Measurements from ENCODE around the gene TMEM132C.

Gene TMEM132C

DNA sequence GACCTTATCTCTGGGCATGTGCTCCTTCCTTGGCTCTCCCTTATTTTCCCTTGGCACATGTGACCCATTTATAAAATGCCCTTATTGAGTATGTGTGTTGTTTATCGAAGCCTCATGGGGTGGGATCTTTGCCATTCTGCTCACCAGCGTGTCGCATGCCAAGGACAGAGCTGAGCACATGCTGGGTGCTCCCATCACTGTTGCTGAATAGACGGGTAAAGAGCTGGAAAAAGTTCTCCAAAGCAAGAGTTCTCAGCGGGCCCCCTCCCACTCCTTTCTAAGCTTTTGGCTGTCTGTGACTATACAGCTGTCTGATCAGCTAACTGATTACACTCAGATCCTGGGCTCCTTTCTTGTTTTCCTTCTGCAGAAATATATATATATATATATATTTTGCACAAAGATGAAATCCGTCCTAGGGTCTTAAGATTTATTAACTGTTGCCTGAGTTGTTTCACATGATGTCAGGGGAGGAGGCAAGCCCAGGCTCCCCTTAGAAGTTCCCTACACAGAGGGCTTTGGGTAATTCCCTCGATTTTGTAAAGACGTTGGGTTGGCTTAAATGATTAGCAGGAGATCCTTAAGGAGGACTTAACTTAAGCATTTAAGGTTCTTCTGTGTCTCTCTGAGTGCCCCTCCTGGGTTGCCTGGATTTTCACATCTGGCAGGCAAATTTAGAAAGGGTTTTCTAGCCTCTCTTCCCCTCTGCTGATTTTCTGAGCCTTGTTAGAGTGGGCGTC lies 71.6 kb downstream of the TMEM132C start:
- no peak for DNase-seq (ENCODE audit: low spot score)

DNA sequence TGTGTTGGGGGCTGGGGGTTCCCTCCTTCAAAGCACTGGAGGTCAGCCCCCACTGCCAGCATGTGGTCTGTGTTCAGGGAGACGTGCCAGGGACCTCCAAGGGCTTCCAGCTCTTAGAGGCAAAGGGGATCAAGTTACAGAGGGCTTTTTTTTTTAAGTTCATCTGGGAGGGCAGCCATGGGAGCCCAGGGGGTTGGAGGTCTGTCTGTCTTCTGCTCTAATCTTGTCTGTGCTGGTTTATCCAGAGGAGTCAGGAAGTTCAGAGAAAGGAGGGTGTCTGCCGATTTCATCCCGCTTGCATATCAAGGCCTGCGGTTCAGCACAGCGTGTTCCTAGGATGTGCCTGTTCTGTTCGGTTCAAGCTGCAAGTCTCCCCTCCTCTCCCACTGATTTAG lies 72.2 kb downstream of the TMEM132C start:
- no peak for DNase-seq (ENCODE audit: low spot score)

DNA sequence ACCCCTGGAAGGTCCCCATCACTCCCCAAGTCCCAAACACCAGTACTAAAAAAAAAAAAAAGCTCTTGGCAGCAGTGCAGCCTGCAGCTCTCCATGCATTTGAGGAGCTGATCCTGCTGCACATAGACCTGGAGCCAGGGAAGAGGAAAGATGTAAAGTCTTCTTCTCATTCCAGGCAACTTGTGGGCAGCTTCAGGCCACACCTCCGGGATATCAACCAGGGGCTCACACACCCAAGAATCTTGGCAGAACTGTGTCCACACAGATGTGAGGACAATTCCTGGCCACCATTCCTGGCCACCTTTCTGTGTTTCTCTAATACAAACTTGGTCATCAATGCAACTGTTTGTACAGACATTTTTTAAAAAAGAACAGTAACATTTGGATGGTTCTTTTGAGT lies 72.7 kb downstream of the TMEM132C start:
- no peak for DNase-seq (ENCODE audit: low spot score)

DNA sequence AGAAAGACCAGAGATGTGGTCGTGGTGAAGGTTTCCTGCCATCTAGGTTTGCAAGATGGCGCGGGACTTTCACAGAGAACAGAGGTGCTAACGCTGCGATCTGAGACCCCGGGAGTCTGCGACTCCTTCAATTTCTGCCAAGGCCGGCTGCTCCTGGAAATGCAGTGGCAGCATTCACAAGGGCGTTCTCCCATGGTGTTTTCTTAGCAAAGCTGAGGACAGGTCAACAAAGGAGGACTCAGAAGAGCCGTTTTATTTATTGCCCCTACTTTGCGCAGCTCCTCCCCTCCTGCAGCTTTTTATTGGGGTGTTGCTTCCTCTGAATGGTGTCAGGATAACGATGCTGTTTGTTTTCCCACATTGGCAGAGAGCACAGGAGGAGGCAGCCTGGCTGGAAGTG lies 86.3 kb downstream of the TMEM132C start:
- no peak for DNase-seq (ENCODE audit: low spot score)

DNA sequence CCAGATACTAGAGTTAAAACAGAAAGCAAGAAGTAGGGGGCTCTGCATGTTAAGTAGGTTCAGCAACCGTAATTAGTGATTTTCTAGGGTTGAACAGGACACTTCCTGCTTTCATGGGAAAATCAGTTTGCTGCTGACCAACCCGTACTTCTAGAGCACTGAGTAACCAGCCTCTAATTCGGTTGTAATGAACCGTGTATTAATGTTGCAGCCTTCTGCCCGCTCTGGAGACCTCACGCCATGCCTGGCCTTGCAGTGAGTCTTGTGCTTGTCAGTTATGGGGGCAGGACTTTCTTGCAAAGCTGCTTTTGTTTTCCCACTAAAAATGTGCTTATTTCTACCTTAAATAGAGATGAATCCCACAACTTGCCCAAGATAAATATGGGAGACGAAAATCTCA lies 89.6 kb downstream of the TMEM132C start:
- DNase-seq (ENCODE audit: low spot score): no peak

DNA sequence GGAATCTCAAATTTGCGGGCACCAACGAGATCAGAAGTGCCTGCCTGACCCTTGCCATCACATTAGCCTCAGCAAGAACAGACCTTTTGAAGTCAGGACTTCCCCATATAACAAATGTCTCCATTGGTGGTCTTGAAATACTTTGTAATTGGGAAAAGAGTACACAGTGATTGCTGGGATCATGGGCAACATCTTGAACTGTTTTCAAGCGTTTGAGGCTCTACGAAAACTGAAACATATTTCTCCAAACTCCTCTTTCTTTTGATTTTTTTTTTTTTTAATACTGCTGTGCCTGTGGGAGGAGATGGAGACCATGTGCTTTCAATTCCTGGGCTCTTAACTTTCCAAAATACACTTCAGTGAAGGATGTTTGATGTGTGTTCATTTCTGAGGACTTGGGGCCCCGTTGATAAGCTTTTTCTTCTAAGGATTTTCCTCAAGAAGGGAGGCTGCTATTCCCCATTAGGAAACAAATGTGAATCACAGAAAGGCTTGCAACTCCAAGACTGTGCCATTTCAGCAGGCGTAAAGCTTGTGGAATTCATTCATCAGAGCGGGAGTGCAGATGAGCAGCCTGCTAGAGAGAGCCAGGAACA lies 94.5 kb downstream of the TMEM132C start:
- no peak for DNase-seq (ENCODE audit: low spot score)

DNA sequence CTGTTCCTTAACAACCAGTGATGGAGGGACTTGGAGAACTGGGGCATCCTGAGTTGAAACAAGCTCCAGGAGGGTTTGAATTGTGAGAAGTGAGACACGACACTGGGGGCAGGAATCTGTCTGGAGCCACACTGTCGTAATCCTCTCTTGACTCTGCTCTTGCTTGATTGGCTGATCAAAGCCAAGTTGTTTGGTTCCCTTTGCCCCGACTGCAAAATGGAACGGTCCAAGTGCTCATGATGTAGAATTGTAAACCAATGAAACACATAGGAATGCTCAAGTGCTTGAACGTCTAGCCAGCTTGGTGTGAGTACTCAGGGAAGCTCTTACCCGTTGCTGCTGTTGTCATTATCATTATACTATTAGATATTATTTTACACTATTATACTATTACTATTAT lies 98.1 kb downstream of the TMEM132C start:
- no peak for DNase-seq (ENCODE audit: low spot score)

DNA sequence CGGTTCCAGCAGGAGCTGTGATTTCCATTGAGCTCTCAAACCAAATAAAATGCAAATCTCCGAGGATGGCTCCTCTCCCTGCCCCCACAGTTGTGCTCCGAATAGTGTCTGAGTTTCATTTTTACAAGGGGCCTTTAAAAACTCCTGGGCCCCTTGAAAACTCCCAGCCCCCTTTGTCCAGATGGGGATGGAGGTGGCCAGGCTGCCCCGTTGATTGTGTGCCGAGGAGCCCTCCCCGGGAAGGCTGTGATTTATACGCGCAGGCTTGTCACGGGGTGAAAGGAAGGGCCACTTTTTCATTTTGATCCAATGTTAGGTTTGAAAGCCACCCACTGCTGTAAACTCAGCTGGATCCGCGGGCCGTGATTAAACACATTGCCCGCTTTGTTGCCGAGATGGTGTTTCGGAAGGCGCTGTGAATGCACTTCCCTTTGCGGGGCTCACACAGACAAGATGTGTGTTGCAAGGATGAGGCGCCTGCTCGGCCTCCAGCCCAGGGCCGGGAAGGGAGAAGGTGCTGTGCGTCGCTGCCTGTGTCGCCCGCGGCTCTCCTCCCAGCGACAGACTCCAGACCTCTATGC lies 98.8 kb downstream of the TMEM132C start:
- DNase-seq (ENCODE audit: low spot score): no peak

DNA sequence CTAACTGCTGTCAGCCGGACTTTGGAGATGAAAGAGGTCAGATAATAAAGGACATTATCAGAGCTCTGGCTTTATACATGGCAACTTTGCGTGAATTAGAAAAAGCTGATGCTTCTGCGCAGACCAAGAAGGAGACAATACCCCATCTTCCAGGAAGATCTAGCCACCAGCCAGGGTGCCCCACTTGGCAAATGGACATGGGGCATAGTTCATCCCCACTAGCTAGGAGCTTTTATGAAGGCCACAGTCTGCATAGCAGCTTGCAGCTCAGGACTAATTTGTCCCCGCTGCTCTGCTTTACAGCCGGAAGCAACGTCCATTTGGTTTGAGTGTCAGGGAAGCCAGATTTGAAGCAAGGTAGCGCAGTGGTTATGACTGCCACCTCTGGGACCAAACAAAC lies 101.0 kb downstream of the TMEM132C start:
- no peak for DNase-seq (ENCODE audit: low spot score)

DNA sequence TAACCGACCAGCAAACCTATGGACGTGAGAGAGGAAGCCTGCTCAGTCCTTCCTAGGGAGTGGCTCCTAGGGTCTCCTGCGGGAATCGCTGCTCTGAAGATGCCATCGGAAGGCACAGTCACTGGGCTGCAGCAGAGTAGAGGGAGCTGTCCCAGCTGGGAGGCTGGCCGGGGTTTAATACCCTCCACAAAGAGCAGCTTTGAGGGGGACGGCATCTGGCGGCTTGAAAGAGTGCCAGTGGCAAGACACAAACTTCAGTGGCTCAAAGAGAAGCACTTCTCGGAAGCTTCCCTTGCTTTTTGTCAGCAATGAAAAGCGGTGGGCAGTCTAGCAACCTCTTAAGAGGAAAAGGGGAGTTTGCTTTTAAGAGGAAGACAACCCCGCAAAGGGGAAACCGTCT lies 114.6 kb downstream of the TMEM132C start:
- DNase-seq (ENCODE audit: low spot score): no peak

DNA sequence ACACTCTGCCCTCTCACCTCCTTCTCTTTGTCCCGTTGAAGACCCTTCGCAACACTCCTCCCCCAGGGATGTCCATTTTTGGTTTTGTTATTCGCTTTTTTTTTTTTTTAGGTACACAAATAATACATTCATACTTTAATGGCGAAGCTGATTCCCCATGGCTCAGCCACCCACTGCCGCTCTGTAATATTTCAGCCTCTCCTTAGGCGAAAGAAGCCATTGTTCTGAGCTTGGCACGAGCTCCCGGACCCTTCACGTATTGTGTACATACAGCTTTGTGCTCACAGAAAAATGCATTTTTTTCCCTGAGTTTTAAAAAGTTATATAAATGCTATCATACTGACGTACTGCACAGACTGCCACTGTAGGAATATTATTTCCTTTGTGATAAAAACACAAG lies 115.0 kb downstream of the TMEM132C start:
- no peak for DNase-seq (ENCODE audit: low spot score)

DNA sequence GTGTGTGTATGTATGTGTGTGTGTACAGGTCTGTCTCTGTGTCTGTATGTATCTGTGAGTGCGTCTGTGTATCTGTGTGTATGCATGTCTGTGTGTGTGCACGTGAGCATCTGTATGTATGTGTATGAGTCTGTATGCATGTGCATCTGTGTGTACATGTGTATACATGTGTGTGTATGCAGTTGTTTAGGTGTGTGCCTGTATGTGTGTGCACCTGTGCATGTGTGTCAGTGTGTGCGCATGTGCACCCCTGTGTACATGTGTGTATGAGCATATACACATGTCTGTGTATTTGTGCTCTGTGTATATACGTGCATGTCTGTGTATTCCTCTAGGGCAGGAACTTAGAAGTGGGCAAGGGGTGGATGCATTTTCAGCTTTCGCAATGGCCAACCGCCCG lies 116.0 kb downstream of the TMEM132C start:
- DNase-seq (ENCODE audit: low spot score): no peak

DNA sequence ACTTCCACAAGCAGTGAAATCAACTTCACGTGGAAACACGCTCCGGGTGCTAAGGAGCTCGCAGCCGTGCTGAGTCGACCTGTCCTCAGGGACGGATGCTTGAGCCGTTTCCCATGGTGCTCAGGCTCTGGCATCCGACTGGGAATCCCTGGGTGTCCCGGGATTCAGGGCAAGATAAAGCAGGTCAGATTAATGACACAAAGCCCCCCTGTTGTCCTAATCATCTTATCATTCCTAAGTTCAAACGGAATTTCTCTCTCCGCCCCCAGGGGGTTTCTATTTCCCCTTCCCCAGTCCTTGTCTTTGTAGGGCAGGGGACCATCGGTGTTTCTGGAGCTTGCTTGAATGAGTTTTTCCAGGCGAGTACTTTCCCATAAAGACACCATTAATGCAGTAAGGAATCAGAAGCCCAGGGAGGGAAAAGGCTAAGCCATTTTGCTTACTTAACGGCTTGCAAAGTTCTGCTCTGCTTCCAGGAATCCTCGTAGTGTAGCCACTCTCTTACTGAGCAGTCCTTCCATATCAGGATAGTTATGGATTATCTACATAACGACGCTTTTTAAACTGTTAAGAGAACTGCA lies 116.5 kb downstream of the TMEM132C start:
- DNase-seq (ENCODE audit: low spot score): no peak

DNA sequence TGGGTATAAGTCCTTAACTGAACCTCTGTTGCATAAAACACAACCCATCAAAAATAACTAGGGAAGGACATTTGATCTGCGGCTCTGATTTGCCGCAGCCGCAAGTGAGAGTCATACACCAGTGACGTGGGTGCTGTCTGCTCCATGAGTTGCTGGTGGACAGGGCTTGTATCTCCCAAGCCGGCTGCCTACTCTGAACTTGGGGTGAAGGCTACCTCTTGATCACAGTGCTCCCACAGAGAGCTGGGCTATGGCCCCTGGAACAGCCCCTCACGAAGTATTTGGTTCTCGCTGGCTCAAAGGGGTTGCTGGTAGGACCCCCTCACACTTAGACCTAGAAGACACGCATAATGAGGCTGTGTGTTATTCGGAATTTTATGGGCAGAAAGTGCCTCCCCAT lies 118.8 kb downstream of the TMEM132C start:
- DNase-seq (ENCODE audit: low spot score): no peak

DNA sequence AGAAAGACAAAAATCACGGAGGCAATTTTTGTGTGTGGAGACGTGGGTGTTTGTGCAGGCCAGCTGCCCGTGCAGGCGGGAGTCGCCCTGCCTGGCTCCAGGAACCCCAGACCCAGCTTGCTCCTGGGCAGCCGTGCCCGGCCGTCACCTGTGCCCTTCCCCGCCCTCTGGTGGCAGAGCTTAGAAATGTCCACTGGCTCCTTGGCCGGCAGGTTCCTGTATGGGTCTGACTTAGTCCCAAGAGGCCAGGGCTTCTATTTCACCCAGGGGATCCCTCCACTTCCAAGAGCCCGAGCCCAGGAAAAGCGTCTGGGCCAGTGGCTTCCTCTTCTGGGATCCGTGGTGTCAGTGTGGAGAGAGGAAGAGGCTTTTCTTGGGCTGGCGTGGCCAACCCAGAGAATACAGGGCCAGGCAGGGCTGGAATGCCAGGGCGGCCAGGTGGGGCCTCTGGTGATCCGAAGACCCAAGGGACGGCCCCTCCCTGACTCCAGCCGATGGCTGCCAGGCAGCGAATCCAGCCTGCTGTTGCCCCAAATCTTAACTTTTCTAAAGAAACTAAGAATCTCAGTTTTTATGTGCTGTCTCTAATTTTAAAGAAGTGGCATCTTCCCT lies 120.9 kb downstream of the TMEM132C start:
- DNase-seq (ENCODE audit: low spot score): peak; percentile 56

DNA sequence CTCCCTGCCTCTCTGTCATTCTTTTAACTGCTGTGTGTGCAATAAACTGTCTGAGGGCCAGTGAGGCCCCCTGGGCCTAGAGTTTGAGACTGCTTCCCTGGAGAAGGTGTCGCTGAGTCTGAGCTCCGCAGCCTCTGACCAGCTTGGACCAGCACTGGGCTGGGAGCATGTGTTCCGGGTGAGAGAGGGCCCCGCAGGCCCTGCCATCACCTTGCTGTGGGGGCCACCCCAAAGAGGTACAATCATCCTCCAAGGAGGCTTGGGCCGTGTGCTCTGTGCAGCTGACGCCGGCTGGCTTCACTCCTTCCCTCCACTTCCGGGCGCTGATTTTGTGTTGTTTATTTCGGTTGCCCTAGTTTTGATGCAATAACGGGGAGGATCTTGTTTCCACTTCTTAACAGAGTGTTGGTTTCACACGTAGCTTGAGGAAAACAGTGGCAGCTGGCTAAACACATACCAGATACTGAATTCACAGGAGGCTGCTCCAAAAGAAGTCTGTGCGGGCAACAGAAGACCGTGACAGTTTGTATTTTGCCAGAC lies 121.6 kb downstream of the TMEM132C start:
- no peak for DNase-seq (ENCODE audit: low spot score)

DNA sequence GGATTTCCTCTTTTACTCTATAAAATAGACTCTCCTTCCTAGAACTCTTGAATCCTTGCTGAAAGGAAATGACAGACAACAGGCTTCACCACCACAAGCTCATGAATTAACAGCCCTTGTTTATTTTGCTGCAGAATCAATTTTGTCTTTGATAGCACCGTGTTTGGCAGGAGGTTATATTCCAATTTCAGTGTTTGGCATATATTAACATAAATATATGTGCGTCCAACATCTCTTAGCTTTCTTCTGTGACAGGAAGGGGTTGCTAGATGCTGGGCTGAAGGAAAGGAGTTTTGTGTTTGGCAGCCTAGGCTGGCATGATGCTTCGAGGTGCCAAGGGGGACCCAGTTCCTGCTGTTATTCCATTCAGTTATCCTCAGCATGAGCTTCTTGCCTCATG lies 126.4 kb downstream of the TMEM132C start:
- DNase-seq (ENCODE audit: low spot score): no peak

DNA sequence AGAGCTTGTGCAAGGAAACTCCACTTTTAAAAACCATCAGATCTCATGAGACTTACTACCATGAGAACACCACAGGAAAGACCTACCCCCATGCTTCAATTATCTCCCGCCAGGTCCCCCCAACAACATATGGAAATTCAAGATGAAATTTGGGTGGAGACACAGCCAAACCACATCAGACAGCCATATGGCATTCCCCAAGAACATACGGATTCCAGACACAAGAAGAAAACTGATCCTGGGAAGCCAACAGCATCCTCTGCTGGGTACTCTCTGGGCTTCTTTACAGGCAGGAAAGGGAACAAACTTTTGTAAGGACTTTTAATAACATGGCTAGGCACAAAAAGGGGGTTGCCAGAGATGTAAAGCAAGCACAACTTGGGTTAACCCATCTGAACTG lies 127.2 kb downstream of the TMEM132C start:
- no peak for DNase-seq (ENCODE audit: low spot score)

DNA sequence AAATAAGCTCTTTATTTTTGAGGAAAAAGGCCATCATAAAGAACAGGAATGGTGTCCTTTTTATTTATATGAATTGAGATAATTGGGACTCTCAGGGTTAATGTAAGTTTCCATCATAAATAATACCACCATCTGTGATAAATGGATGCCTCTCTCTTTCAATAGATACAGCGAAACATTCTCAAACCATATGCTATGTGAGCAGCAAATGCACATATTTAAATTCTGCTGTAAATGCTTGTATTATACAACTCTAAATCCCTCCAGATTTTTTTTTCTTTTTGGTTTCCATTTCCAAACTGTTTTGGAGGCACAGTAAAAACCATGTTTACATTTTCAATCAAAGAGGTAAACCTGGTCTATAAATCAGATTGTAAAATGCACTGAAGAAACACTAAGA lies 132.3 kb downstream of the TMEM132C start:
- DNase-seq (ENCODE audit: low spot score): no peak

DNA sequence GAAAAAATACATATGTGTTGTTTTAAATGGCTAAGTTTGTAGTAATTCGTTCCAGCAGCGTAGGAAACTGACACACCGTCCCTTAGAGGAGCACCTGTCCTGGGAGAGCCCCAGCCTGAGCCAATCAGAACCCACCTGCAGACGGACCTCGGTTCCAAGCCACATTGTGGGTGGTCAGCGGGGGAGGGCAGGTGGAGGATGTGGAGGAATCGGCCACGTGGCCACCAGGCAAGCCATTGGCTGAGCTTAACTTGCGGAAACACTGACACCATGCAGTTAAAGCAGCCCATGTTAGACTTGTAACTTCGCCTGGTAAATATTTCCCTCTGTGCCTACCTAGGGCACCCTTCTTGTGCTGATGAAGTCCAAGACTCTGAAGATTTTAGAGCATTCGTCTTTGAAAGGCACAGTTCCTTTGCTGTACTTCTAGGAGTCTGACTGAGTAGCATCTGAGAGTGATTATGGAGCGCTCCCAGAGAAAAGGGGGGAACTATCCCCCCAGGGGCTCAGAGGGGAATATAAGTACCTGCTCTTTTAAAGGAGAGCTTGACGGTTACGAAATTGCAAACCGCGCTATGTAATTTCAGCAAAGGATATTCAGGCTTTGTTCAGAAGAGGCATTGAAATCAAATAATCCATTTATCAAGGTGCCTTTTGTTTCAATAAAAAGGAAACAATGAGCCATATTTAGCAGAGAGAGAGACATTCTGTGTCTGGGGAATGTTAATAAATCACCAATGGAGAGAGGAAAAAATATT lies 135.7 kb downstream of the TMEM132C start:
- DNase-seq (ENCODE audit: low spot score): no peak

DNA sequence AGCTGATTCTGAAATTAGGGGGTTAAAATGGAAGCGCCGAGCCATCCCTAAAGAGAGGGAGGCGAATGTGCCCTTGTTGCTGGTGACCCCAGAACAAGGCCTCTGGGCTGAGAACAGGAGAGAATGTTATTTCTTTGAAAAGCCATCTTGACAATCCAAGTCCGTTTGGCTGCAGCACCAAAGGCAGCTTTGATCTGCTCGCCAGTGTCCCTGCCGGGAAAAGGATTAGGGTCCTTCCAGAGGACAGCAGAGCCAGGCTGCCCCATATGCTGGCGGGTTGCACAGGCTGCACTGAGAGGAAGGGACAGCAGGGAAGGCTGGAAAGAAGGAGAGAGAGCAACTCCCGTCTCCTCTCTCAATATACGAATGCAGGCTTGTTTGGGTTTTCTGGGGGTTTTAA lies 141.7 kb downstream of the TMEM132C start:
- DNase-seq (ENCODE audit: low spot score): no peak

DNA sequence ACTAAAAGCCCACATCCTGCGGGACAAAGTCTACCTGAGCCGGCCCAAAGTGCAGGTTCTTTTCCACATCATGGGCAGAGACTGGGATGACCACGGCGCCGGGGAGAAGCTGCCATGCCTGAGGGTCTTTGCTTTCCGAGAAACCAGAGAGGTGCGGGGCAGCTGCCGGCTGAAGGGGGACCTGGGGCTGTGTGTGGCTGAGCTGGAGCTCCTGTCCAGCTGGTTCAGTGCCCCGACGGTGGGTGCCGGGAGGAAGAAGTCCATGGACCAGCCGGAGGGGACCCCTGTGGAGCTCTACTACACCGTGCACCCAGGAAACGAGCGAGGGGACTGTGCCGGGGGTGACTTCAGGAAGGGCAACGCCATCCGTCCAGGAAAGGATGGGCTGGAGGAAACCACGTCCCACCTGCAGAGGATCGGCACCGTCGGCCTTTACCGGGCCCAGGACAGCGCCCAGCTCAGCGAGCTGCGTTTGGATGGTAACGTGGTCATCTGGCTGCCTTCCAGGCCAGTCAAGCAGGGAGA lies 148.1 kb downstream of the TMEM132C start:
- DNase-seq (ENCODE audit: low spot score): no peak

Measured in LoVo (cell line).